ENCODE results near the gene MAP1B.

Gene MAP1B

GRCh38 chr5:72202331-72202825, 95.1 kb downstream of the MAP1B start:
- DNase-seq (ENCODE audit: low read depth in 1 of 2, low spot score in 1 of 2): no peak
- TF ChIP-seq JUND (IDR thresholded peaks at IDR 0.05; ENCODE audit: low read depth): no peak
- in situ Hi-C loops (cut with HindIII; ENCODE audit: low pct_unique_long_range_greater_than_20kb, low sequenced_read_pairs): no loop called here

- in situ Hi-C loops (cut with HindIII; ENCODE audit: low pct_unique_long_range_greater_than_20kb, low sequenced_read_pairs): no loop called here
- peak in 1 of 2 experiments; percentile 31 for DNase-seq (ENCODE audit: low read depth in 1 of 2, low spot score in 1 of 2)
Observed at GRCh38 chr5:72203251-72203845, 96.1 kb downstream of the MAP1B start.

GRCh38 chr5:72204946-72205345, 97.7 kb downstream of the MAP1B start:
- TF ChIP-seq JUND (IDR thresholded peaks at IDR 0.05; ENCODE audit: low read depth): no peak
- in situ Hi-C loops (cut with HindIII; ENCODE audit: low pct_unique_long_range_greater_than_20kb, low sequenced_read_pairs): no loop called here
- no peak for DNase-seq (ENCODE audit: low read depth in 1 of 2, low spot score in 1 of 2)

More at GRCh38 chr5:72203251-72203845, 96.1 kb downstream of the MAP1B start:
- TF ChIP-seq JUND (IDR thresholded peaks at IDR 0.05; ENCODE audit: low read depth): no peak

DNA sequence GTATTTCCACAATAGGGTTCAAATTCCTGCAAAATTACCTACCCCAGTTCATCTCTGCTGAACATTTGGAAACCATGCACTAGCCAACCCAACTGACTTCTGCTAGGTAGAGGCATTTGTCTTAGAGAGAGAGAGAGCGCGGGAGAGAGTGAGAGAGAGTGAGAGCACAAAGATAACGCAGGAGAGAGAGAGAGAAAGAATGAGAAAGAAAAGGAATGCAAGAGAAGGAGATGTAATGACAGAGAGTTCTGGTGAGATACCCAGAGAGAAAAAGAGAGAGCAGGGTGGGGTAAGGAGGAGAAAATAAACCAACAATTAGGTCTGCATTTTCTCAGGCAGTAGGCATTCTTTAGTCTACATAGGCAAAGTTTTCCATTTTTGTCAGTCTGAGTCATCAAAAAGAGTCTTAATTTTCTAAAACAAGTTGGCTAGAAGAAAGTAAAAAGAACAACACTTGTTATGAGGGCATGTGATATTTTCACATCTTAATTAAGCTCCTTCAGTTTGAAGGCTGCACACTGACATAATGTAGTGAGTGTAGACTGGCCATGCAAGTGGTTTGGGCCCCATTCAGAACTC, 98.2 kb downstream of the MAP1B start:
- in situ Hi-C loops (cut with HindIII; ENCODE audit: low pct_unique_long_range_greater_than_20kb, low sequenced_read_pairs): no loop called here
- DNase-seq (ENCODE audit: low read depth in 1 of 2, low spot score in 1 of 2): no peak
- no peak for TF ChIP-seq JUND (IDR thresholded peaks at IDR 0.05; ENCODE audit: low read depth)

DNA sequence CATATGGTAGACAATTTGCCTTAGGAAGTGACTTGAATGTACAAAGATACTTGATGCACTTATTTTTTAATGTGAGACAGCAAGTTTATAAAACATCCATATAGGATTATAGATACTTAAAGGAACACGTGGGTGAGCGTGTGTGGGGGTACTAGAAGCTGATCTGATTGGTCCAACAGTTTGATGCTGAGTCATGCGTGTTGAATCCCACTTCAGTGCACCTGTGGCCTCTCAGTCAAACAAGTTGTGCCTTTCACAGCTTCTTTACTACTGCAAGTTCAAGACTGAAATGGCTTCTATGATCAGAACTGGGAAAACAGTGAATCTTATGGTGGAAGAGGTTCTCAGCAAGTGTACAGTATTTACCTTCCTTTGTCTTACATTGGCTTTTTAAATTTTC, 98.9 kb downstream of the MAP1B start:
- in situ Hi-C loops (cut with HindIII; ENCODE audit: low pct_unique_long_range_greater_than_20kb, low sequenced_read_pairs): no loop called here

GRCh38 chr5:72206994-72207393, 99.7 kb downstream of the MAP1B start:
- no peak for TF ChIP-seq JUND (IDR thresholded peaks at IDR 0.05; ENCODE audit: low read depth)
- in situ Hi-C loops (cut with HindIII; ENCODE audit: low pct_unique_long_range_greater_than_20kb, low sequenced_read_pairs): no loop called here
- DNase-seq (ENCODE audit: low read depth in 1 of 2, low spot score in 1 of 2): no peak

More for the DNA sequence above, 98.9 kb downstream of the MAP1B start:
- DNase-seq (ENCODE audit: low read depth in 1 of 2, low spot score in 1 of 2): no peak
- TF ChIP-seq JUND (IDR thresholded peaks at IDR 0.05; ENCODE audit: low read depth): no peak

DNA sequence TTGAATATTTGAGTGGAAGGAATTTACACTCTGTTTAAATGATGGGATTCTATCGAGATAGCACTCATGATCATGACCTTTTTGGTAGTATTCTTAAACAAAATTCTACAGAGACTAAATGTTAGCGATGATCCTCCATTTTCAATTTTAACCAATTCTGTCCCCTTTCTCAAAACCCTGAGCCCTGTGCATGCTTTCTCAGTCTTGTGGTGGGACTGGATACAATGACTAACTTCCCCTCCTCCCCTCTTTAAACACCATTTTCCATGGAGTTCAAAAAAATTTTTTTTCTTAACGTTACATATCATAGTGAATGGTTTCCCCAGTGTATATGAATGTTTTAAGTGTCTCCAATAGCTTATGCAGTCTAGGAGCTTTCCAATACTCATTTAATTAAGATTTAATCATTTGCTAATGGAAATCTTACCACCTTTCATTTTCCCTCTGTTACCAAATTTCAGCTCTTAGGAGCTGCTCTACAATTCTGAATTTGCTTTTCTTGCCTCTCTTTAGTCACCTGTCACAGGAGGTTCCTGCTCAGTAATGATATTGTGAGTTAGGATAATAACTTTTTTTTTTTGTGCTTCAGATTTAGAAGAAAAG, 101.2 kb downstream of the MAP1B start:
- DNase-seq (ENCODE audit: low read depth in 1 of 2, low spot score in 1 of 2): no peak
- in situ Hi-C loops (cut with HindIII; ENCODE audit: low pct_unique_long_range_greater_than_20kb, low sequenced_read_pairs): no loop called here
- no peak for TF ChIP-seq JUND (IDR thresholded peaks at IDR 0.05; ENCODE audit: low read depth)

DNA sequence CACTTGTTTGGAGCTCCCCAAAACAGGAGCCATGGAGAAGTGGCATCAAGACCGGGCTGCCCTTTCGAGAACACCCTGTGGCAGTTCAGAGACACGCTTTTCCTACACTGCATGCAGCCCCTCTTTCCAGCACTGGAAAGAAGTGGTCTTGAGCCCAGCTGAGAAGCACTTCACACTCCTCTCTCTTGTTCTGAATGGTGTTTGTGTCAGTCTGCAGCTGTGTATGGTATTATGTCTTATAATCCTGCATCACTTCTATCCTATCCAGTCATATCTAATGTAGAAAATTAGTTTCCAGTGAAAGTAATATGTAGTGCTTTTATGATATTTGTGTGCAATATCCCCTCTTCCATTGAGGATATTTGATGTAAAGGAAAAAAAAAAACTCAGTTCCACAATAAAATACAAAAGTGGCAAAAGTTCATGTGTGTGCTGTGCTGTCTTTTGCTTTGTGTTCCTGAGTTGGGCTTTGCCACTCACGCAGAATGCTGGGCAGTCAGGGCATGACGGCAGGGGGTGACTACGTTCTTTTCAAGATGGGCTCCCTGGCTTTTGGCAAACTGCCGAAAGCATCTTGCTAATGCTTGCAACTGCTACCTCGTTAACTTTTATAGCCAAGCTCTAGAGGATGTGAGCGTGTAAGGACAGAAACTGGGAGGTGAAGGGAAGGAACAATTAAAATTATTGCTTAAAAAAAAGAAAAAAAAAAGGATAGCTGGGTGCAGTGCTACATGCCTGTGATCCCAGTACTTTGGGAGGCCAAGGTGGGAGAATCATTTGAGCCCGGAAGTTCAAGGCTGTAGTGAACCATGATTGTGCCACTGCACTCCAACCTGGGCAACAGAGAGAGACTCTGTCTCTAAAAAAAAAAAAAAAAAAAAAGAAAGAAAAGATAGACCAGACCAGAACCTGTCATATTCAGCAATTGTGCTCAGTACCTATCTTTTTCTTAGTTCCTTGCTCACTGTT, 102.2 kb downstream of the MAP1B start:
- DNase-seq (ENCODE audit: low read depth in 1 of 2, low spot score in 1 of 2): no peak
- TF ChIP-seq JUND (IDR thresholded peaks at IDR 0.05; ENCODE audit: low read depth): no peak
- in situ Hi-C loops (cut with HindIII; ENCODE audit: low pct_unique_long_range_greater_than_20kb, low sequenced_read_pairs): no loop called here

DNA sequence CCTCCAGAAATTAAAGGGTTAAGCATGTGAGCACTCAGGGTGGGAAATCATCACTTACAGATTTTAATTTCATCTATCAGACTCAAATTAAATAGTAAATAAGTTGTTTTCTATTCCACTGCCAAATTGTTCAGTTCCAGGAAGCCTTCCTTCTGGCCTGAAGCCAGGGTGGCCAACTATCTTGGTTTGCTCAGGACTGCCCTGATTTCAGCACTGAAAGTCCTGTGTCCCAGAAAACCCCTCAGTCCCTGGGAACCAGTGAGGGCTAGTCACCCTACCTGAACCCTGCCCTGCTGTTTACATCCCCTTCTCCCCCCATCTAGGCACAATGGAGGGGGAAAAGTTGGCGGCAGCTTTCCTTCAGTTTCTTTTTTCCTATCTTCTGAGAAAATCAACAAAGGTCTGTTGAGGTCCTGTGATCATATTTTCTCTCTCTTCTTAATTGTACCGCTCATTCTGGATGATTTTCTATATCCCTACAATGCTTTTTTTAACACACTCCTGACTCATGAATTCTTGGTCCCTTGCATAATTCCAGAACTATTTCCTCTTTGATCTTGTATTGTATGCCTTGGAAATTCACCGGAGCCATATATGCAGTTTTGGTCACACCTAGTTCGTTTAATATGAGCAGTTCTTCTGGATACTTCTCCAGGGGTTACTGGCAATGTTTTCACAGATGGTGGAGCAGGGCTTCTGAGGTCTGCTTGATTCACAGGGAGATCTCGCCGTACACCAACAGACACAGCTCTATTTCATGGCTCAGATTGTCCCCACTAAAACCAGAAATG, 103.8 kb downstream of the MAP1B start:
- no peak for DNase-seq (ENCODE audit: low read depth in 1 of 2, low spot score in 1 of 2)
- in situ Hi-C loops (cut with HindIII; ENCODE audit: low pct_unique_long_range_greater_than_20kb, low sequenced_read_pairs): no loop called here

GRCh38 chr5:72212171-72212570, 104.9 kb downstream of the MAP1B start:
- no peak for DNase-seq (ENCODE audit: low read depth in 1 of 2, low spot score in 1 of 2)
- no peak for TF ChIP-seq JUND (IDR thresholded peaks at IDR 0.05; ENCODE audit: low read depth)
- in situ Hi-C loops (cut with HindIII; ENCODE audit: low pct_unique_long_range_greater_than_20kb, low sequenced_read_pairs): no loop called here

More for the DNA sequence above, 103.8 kb downstream of the MAP1B start:
- no peak for TF ChIP-seq JUND (IDR thresholded peaks at IDR 0.05; ENCODE audit: low read depth)

DNA sequence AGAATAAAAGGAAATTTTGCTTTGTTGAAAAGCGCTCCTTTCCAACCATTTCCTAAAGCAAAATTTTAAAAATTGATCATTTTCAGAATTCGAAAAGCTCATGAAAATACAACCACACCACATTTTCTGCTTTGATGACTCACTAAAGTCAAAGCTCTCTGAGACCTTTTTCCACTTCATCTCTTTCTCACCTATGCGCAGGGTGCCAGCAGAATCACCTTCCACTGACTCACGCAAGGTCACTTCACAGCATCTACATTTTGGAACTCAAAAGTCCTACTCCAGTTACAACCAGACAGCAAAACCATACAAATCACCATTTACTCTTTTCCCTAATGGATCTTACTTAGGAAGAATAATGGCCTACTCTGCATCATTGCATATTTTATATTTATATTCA, 106.2 kb downstream of the MAP1B start:
- no peak for DNase-seq (ENCODE audit: low read depth in 1 of 2, low spot score in 1 of 2)
- in situ Hi-C loops (cut with HindIII; ENCODE audit: low pct_unique_long_range_greater_than_20kb, low sequenced_read_pairs): no loop called here
- TF ChIP-seq JUND (IDR thresholded peaks at IDR 0.05; ENCODE audit: low read depth): no peak

GRCh38 chr5:72214168-72214567, 106.9 kb downstream of the MAP1B start:
- in situ Hi-C loops (cut with HindIII; ENCODE audit: low pct_unique_long_range_greater_than_20kb, low sequenced_read_pairs): no loop called here
- TF ChIP-seq JUND (IDR thresholded peaks at IDR 0.05; ENCODE audit: low read depth): no peak
- DNase-seq (ENCODE audit: low read depth in 1 of 2, low spot score in 1 of 2): no peak
